Renal cortex interstitium (tissue), 11 donors: Measurements from ENCODE around the gene CFAP20DC. TPM values are rescaled to one million over a fixed set of nuclear protein-coding genes. Genes with fewer than 3 reads are reported as not detected.
A peak's percentile ranks its signal among the peaks of the same experiment; 100 is the strongest.
"Not testable (repeated sequence)": the region's sequence is repeated elsewhere in the genome, so short reads cannot be mapped to it uniquely, and the experiment has no call there.

ENCODE experiments used
- DNase-seq, 11 donors: peaks; one replicate each; pipeline ENCODE4 v3.0.0-alpha.2; 2013; ENCODE audit warnings: low read depth in 9 of 11, low spot score in 4 of 11; ENCODE audit errors: extremely low read depth in 1 of 11
- polyA plus RNA-seq, 3 donors: library from polyadenylated mRNA; unstranded; fragments of 120-200 nt; gene quantifications; one replicate each; pipeline ENCODE4 v1.2.1, GENCODE V29; 2013; ENCODE audit not compliant: insufficient read length in 3 of 3

CFAP20DC gene
- polyA plus RNA-seq, 3 donors = 4.1 to 5.2 (median 4.7) TPM

DNA sequence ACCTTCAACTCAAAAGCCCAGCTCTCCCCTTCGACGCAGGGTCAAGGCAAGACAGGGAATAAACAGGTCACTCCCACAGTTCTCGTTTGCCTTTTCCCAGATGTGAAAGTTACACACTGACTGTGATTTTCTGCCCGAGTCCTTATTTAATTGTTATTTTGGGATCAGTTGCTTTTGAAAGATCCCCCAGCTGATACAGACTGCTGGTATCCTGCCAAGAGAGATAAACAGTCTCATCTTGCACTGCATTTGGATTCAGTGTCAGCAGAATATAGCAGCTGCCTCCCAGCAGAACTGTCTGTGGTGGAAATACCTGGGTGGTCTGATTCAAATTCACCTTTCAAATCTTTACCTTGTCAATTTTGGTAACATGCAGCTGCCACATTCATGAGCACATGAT, 327.3 kb downstream of the CFAP20DC start:
- peak in 7 of 11 donors; percentile 2 to 30 (median 19) for DNase-seq

DNA sequence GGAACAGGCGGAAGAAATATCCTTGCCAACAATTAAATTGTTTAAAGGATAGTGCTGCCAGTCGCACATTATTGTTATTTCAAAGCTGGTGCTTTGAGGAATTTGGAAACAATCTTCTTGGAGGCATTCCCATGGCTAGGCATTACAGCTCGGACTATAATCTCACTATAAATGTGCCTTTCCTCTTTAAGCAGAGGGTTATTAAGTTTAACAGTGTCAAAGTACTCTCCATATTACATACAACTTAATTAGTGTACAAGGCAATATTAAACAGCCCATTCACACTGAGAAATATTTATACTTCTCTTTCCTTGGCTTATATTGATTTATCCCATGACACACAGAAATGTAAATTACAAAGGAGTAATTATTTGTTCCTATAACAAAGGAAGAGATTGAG, 329.3 kb downstream of the CFAP20DC start:
- DNase-seq = no peak

DNA sequence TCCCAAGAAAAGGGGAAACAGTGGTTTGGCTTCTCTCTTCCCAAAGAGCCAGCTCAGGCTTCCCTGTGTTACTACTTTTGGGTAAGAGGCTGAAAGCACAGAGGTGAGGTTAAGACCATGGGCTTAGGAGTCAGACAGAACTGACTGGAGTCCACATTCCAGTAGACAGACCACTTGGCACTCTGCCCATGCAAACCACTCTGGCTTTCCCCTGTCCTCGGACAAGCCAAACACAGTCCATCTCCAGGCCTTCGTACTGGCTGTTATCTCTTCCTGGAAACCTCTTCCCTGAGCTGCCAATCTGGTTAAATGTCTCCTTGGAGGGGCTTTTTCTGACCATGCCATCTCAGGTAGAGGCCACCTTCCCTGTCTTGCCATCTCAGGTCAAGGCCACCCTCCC, 330.1 kb downstream of the CFAP20DC start:
- DNase-seq = peak in 1 of 11 donors; percentile 7

DNA sequence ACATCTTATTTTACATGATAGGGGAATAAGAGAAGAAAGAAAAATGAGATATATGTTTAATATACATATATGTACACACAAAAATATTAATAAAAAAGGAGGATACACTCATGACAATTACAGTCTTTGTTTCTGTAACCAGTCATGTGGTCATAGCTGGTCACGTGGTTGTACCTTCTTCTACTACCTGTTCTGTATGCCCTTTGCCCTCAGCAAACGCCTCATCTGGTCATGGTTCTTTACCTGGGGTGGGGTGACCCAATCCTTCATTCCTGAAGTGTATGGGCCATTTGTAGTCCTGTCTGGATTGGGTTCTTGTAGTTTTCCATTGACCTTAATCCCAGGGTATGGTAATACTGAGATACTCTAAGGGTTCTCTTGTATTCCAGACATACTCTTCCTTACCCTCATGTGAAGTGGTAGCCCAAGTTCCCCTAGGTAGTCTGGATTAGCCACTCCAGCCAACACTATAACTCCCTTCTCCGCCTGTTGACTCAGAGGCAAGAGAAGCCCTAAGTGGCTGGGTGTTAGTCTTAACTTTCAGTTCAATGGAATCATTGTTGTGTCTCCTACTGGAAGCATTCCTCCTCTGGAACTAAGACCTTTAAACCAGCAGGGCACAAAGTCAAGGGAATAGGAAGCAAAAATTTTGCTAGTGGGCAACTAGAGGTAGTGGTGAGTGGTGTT, 336.0 kb downstream of the CFAP20DC start:
- DNase-seq = no peak

DNA sequence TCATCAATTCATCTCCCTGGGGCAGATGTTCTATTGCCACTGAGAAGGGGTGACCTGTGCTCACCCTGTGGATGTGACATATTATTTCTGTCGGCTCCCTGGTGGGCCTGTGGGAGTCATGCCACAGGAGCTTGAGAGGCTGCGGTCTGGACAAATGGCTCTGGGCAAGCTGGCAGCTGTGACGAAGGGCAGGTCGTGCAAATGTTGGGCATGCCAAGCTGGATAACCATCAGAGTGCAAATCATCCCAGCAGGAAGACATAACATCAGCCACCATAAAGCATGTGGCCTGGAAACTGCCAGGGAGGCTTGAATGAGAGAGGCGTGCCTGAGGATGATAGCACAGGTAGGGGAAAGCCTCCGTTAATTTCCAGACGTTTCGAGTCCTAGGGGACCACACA, 338.0 kb downstream of the CFAP20DC start:
- DNase-seq = no peak

DNA sequence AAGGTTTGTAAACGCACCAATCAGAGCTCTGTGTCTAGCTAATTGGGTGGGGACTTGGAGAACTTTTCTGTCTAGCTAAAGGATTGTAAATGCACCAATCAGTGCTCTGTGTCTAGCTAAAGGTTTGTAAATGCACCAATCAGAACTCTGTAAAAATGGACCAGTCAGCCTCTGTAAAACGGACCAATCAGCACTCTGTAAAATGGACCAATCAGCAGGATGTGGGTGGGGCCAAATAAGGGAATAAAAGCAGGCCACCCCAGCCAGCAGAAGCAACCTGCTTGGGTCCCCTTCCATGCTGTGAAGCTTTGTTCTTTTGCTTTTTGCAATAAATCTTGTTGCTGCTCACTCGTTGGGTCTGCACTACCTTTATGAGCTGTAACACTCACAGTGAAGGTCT, 340.8 kb downstream of the CFAP20DC start:
- not testable (repeated sequence) for DNase-seq

DNA sequence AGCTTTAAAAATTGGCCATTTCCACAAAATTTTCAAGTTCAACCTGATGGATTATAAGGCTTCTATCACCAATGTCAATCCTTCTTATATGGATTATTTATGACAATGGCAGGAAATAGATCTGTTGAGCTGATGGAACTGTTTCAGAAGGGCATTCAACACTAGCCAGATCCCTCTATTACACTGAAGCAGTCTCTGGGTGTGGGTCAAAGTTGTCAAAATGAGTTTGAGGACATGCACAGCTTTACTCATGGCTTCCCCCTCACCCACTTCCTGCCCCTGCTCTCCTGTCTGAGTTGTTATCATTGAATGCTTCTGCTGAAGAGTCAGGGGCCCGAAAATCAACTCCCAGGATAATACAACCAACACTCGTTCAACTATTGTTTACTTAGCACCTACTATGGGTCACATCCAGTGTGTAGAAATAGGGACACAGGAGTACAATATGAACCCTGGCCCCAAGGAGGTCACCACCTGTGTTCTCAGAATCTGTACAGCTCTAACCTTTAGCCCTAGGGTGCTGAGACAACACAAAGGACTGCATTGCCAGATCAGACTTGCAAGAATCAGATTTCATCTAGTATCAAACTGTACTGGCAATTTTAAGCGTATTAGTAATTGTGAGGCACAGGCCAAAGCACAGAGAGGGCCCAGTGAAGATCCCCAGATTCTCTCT, 341.6 kb downstream of the CFAP20DC start:
- DNase-seq = no peak

DNA sequence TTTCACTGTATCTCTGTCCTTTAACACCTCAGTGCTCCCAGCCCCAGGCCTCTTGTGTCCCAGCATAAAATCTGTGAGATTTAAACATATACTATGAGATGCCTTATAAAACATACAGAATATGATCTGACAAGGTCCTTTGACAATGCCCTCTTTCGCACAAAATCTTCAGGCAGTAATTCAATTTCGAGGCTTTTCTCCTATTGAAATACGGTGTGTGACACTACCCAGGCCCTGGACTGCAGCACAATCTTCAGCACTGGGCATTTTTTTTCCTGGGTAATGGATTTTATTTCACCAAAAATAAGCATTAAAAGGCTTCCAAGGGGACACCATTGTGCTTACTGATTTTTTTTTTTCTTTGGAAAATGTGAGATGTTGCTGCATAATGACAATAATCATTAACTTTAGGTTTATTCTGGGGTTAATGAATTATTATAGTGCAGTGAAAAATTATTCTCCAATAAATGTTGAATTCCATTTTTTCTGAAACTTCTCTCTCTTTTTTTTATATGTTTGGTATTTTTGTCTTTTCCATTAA, 342.4 kb downstream of the CFAP20DC start:
- no peak for DNase-seq

DNA sequence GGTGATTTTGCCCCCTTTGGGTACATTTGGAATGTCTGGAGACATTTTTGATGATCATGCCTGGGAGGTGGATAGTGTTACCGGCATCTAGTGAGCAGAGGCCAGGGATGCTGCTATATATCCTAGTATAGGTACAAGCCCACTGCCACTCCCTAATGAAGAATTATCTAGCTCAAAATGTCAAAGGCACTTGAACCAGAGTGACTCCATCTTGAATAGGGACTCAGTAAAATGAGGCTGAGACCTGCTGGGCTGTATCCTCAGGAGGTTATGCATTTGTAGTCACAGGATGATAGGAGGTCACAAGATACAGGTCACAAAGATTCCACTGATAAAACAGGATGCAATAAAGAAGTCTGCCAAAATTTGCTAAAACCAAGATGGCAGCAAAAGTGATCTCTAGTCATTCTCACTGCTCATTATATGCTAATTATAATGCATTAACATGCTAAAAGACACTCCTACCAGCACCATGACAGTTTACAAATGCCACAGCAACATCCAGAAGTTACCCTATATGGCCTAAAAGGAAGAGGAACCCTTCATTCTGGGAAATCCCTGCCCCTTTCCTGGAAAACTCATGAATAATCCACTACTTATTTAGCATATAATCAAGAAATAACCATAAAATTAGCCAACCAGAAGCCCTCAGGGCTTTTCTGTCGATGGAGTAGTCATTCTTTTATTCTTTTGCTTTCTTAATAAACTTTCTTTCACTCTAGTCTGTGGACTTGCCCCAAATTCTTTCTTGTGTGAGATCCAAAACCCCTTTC, 343.2 kb downstream of the CFAP20DC start:
- no peak for DNase-seq

DNA sequence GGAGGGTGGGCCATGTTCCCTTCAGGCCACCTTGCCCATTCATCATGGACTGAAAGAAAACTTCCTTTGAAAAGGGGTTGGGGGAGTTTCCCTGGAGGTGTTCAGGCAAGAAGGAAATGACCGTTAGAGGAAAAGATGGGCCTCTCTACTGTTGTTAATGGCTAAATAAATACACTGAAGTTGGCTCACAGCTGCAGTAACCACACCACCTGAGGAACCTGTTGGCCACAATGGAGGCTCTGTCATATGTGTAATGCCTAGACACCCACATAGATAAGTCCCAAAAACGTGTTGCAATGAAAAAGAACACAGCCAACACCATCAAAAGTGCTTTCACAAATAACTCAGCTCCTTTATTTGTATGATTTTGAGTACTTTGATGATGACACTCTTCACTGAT, 345.1 kb downstream of the CFAP20DC start:
- no peak for DNase-seq

DNA sequence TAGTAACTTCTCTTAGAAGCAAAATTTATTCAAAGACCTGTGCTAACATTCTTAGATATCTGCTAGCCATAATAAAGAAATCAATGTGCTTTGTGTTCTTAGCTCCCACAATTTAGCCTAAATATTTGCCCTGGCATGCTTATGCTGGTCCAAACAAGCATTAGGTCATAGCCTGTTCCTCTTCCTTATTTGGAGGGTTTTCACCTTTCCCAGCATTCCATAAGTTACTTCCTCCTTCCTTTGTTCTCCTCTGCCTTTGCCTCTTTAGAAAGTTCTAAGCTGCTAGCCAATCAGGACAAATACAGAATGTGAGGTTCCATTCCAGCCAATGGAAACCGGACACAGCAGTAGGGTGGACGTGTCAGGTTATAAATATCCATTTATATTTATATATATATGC, 345.5 kb downstream of the CFAP20DC start:
- DNase-seq = not testable (repeated sequence)

DNA sequence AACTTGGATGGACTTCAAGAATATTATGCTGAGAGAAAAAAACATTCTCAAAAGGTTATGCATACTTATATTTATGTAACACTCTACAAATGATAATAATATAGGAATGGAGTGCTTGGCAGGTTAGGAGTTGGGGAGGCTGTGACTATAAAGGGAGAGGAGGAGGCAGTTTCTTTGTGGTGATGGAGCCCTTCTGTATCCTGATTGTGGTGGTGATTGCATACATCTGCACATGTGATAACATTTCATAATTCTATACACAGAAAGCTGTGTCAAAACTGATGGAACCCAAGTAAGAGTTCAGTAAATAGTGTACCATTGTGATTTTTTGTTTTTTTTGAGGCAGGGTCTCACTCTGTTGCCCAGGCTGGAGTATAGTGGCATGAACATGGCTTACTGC, 351.6 kb downstream of the CFAP20DC start:
- DNase-seq = no peak

DNA sequence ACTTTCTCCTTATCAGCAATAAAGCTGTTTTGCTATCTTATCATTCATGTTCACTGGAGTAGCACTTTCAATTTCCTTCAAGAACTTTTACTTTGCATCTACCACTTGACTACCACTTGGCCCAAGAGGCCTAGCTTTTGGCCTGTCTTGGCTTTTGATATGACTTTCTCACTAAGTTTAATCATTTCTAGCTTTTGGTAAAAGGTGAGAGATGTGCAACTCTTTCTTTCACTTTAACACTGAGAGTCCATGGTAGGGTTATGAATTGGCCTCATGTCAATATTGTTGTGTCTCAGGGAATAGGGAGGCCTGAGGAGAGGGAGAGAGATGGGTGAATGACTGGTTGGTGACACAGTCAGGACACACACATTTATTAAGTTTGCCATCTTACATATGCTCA, 352.3 kb downstream of the CFAP20DC start:
- no peak for DNase-seq

DNA sequence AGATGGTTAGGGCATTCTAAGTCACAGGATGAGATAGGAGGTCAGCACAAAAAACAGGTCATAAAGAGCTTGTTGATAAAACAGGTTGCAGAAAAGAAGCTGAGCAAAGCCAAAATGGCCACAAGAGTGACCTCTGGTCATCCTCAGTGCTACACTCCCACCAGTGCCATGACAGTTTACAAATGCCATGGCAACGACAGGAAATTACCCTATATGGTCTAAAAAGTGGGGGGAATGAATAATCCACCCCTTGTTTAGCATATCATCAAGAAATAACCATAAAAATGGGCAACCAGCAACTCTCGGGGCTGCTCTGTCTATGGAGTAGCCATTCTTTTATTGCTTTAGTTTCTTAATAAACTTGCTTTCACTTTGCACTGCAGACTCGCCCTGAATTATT, 353.0 kb downstream of the CFAP20DC start:
- DNase-seq = not testable (repeated sequence)

DNA sequence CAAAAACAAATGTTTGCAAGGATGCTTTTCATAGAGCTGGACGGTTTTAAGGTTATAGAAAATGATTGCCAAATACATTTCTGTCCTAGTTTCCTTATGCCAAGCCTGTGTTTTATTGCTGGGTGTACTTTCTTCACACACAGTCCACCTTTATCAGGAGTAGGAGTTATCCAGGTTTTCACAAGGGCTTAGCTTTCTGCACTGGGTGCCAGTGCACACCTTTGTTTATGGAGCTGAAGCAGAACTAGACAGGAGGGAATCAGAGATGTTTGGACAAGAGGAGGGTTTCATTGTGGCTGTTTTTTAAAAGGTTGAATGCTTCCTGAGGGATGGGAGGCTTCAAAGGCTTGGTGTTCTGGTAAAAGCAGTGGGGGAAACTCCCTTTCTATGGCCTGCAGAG, 353.7 kb downstream of the CFAP20DC start:
- no peak for DNase-seq

DNA sequence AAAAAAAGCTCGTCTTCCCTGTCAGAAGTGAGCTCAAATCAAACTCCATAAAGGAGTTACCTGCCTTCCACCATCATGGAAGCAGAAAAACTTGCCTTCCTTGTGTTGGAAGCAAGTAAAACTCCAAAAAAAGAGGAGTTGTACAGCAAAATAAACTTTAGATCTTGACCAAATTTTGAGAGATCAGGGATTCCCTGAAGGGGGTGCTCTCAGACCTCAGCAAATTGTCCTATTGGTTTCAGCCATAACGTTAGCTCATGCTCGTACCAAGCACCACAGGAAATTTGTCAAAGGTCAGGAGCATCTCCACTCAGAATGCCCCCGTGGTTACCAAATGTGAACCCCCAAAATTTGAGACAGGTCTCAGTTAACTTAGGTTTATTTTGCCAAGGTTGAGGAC, 354.5 kb downstream of the CFAP20DC start:
- DNase-seq = not testable (repeated sequence)

DNA sequence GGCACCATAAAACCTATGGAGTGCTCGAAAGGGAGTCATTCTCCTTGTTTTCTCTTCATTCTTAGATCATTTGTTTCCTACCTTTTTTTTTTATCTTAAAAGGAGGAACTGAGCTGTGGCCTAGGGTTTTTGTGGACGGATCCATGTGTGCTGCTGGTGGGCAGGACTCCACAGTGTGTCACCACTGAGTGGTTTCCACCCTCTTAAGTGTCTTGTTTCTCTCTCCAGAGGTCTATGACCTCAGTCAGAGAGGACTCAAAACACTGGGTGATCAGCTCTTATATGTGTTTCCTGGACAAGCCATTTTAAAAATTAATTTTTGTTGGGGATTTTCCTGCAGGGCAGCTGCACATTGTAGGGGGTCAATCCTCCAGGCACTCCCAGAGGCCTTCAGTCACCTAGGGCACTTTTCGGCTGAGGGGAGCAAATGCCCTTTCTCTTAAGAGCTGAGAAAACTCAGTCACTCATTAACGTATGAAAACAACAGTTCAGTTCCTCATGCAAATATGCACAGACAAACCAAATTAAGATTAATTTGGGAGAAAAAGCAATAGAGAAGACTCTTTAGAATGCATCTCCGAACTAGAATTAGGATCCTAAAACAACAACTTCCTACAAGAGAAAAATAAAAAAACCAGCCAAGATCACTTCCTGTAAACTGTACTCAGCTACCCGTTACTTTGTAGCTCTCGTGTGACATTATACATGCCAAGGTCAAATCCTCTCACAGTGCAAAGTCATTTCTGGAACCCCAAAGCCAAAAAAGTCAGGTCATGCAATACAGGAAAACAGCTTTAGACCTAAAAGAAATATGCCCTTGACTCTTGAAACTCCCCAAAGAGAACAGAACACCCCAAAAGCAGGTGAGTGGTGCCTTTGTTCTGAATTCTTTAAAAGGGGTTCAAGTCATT, 355.6 kb downstream of the CFAP20DC start:
- no peak for DNase-seq

DNA sequence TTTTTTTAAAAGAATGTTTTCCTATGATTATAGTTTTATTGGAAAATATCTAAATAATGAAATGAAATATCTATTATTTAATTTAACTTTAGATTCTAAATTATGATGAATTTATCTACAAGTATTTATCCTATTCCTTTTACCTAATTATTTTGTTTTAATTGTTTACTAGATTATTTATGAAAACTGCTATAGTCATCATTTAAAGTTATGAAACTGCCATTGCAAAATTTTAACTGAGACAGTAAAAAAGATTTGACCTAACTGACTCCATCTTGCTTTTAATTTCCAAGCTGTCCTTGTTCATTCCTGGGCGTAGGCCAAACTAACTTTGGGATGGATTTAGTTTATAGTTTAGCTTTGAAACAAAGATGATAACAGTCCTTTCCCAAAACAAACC, 357.3 kb downstream of the CFAP20DC start:
- DNase-seq = no peak
